Measurements from ENCODE around the gene SYNE1. TPM values are rescaled to one million over a fixed set of nuclear protein-coding genes. Genes with fewer than 3 reads are reported as not detected.

Gene SYNE1
- total RNA-seq, 4 donors from 2014 or later = 411 to 622 (median 490) TPM

- no peak overlapping the region for H3K4me3 ChIP-seq (replicated peaks in 1 of 3)
- no peaks in the 10 kb centered on the region for H3K27me3 ChIP-seq
- H3K27ac ChIP-seq = no peak overlapping the region
- DNase-seq = no peak
- no peaks in the 10 kb centered on the region for H3K9me3 ChIP-seq
- intact Hi-C loops (cut with DNase I) = no loop called here
- TF ChIP-seq POLR2A (IDR thresholded peaks at IDR 0.05) (no peak), CTCF (IDR thresholded peaks at IDR 0.05) (no peak)
- peaks cover 0 to 4% of the 10 kb centered on the region in 2 donors for H3K4me1 ChIP-seq
- H3K36me3 ChIP-seq = peaks cover 0 to 7% of the 10 kb centered on the region in 2 donors
Measured at GRCh38 chr6:152420696-152421095, 216.5 kb downstream of the SYNE1 start.

- H3K4me1 ChIP-seq = peaks cover 0 to 4% of the 10 kb centered on the region in 2 donors
- H3K36me3 ChIP-seq = peaks cover 0 to 10% of the 10 kb centered on the region in 2 donors
- no peak for DNase-seq
- H3K27me3 ChIP-seq = no peaks in the 10 kb centered on the region
- TF ChIP-seq CTCF (IDR thresholded peaks at IDR 0.05) = no peak
- TF ChIP-seq POLR2A (IDR thresholded peaks at IDR 0.05) = no peak
- no peak overlapping the region for H3K4me3 ChIP-seq (replicated peaks in 1 of 3)
- H3K27ac ChIP-seq = no peak overlapping the region
- intact Hi-C loops (cut with DNase I) = no loop called here
- H3K9me3 ChIP-seq = no peaks in the 10 kb centered on the region
Measured at GRCh38 chr6:152418551-152418950, 218.6 kb downstream of the SYNE1 start.

- Histone ChIP-seq H3K9me3 (no peaks in the 10 kb centered on the region), H3K27me3 (no peaks in the 10 kb centered on the region), H3K4me3 (replicated peaks in 1 of 3) (no peak overlapping the region), H3K4me1 (peaks cover 0 to 4% of the 10 kb centered on the region in 2 donors), H3K36me3 (peaks cover 0 to 10% of the 10 kb centered on the region in 2 donors), H3K27ac (no peak overlapping the region)
- no peak for TF ChIP-seq POLR2A (IDR thresholded peaks at IDR 0.05)
- TF ChIP-seq CTCF (IDR thresholded peaks at IDR 0.05) = no peak
- no peak for DNase-seq
- intact Hi-C loops (cut with DNase I) = no loop called here
- 89 to 92% methylated on average over 7 to 8 of the region's 8 CpGs for WGBS, 2 donors
Measured at GRCh38 chr6:152416652-152417051, 220.5 kb downstream of the SYNE1 start.

- Histone ChIP-seq H3K9me3 (no peaks in the 10 kb centered on the region), H3K27ac (peak overlapping the region in 1 of 3 donors; percentile 18), H3K4me3 (replicated peaks in 1 of 3) (no peak overlapping the region), H3K27me3 (no peaks in the 10 kb centered on the region), H3K4me1 (peaks cover 5 to 19% of the 10 kb centered on the region in 2 donors), H3K36me3 (peaks cover 7 to 18% of the 10 kb centered on the region in 2 donors)
- DNase-seq = no peak
- intact Hi-C loops (cut with DNase I) = no loop called here
- TF ChIP-seq CTCF (IDR thresholded peaks at IDR 0.05) (no peak), POLR2A (IDR thresholded peaks at IDR 0.05) (no peak)
- 92 to 96% methylated on average over 6 of the region's 6 CpGs for WGBS, 2 donors
Measured at GRCh38 chr6:152404936-152405595, 232.1 kb downstream of the SYNE1 start.

GRCh38 chr6:152404086-152404857 lies 232.9 kb downstream of the SYNE1 start:
- H3K27me3 ChIP-seq = no peaks in the 10 kb centered on the region
- 81 to 86% methylated on average over 6 of the region's 6 CpGs for WGBS, 2 donors

More at GRCh38 chr6:152404086-152404857, 232.9 kb downstream of the SYNE1 start:
- Histone ChIP-seq H3K27ac (peak overlapping the region in 1 of 3 donors; percentile 18), H3K4me1 (peaks cover 10 to 27% of the 10 kb centered on the region in 2 donors), H3K4me3 (replicated peaks in 1 of 3) (no peak overlapping the region), H3K9me3 (no peaks in the 10 kb centered on the region), H3K36me3 (peaks cover 7 to 18% of the 10 kb centered on the region in 2 donors)
- TF ChIP-seq POLR2A (IDR thresholded peaks at IDR 0.05) (no peak), CTCF (IDR thresholded peaks at IDR 0.05) (no peak)
- DNase-seq = no peak
- intact Hi-C loops (cut with DNase I) = no loop called here
